Gastrocnemius medialis (tissue), 4 donors: Measurements from ENCODE around the gene IFITM10. TPM values are rescaled to one million over a fixed set of nuclear protein-coding genes. Genes with fewer than 3 reads are reported as not detected.

Experiments used
- ATAC-seq, 2 donors: fragments of 150-250 bp; one replicate each; pipeline ENCODE4 v1.9.1; 2016
- DNase-seq, 2 donors: peaks; one replicate each; pipeline ENCODE4 v3.0.0-alpha.2; 2019
- H3K27ac ChIP-seq, 4 donors: fragments of 200-600 bp; sonication (generic); 1 replicate in 1 of 4; 2 replicates in 3 of 4; pipeline ENCODE4 v1.5.1; 2016 to 2018; ENCODE audit warnings: mild to moderate bottlenecking in 2 of 4, moderate library complexity in 1 of 4
- H3K27me3 ChIP-seq, 3 donors: fragments of 200-600 bp; sonication (generic) in 2 of 3; 1 replicate in 1 of 3; 2 replicates in 2 of 3; pipeline versions ENCODE4 v1.5.1 to v1.6.0; 2016 to 2019; ENCODE audit warnings: mild to moderate bottlenecking in 1 of 3, moderate library complexity in 1 of 3
- H3K36me3 ChIP-seq, 2 donors: fragments of 200-600 bp; sonication (generic) in 1 of 2; one replicate each; pipeline ENCODE4 v1.5.1; 2017 to 2018
- H3K4me1 ChIP-seq, 2 donors: fragments of 200-600 bp; sonication (generic) in 1 of 2; one replicate each; pipeline ENCODE4 v1.5.1; 2016 to 2017; ENCODE audit warnings: mild to moderate bottlenecking in 2 of 2
- H3K4me3 ChIP-seq, 4 donors: fragments of 200-600 bp; sonication (generic) in 3 of 4; 1 replicate in 1 of 4; 2 replicates in 3 of 4; pipeline ENCODE4 v1.5.1; 2016 to 2019; ENCODE audit warnings: mild to moderate bottlenecking in 2 of 4
- H3K9me3 ChIP-seq, 3 donors: fragments of 200-600 bp; sonication (generic) in 2 of 3; 1 replicate in 1 of 3; 2 replicates in 2 of 3; pipeline ENCODE4 v1.5.1; 2016 to 2019
- POLR2A ChIP-seq, 2 donors: fragments of 450-650 bp; IDR thresholded peaks; one replicate each; pipeline ENCODE4 v1.6.1; 2017; ENCODE audit warnings: antibody characterized with exemption in 2 of 2, mild to moderate bottlenecking in 2 of 2, moderate library complexity in 2 of 2
- in situ Hi-C, 4 donors: fragments of 200-750 bp; cut with MboI; loops; one replicate each; pipeline versions ENCODE4 v1.15.0 to v1.8.0; 2017; ENCODE audit warnings: low sequenced_read_pairs in 4 of 4
- intact Hi-C: fragments of 100-400 bp; cut with DNase I; formaldehyde crosslinking; loops from one replicate; pipeline ENCODE4 v1.15.1; 2023; ENCODE audit warnings: low total_unique reads
- total RNA-seq, 4 donors: library from RNA; depleted of rRNA; stranded (reverse); fragments of >200 nt; gene quantifications; one replicate each; pipeline versions ENCODE4 v1.1.0 to v1.2.3, GENCODE V29; 2016
- TF ChIP-seq, protein P1 (sequence below), 5 experiments: fragments of 450-650 bp in 3 of 5; fragments of 200-600 bp in 2 of 5; sonication (generic) in 2 of 5; IDR thresholded peaks in 4 of 5; conservative IDR thresholded peaks in 1 of 5; 1 replicate in 4 of 5; 2 replicates in 1 of 5; pipeline ENCODE4 v1.5.1; 2016 to 2019; ENCODE audit warnings: antibody characterized with exemption in 5 of 5, mild to moderate bottlenecking in 3 of 5, moderate library complexity in 3 of 5

The IFITM10 gene
- total RNA-seq, 4 donors from 2014 or later: 1.1 to 7.2 (median 4.9) TPM

DNA sequence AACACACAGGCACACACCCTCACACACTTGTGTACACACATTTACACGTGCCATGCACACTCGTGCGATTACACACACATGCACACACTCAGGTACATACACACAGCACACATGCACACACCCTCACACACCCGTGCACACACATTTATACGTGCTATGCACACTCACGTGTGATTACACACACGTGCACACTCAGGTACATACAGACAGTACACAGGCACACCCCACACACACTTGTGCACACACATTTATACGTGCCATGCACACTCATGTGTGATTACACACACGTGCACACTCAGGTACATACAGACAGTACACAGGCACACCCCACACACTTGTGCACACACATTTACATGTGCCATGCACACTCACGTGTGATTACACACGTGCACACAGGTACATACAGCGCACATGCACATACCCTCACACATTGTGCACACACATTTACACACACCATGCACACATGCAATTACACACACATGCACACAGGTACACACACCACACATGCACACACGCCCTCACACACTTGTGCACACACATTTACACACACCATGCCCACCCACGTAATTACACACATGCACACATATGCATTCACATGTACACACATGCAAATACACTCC lies 4.6 kb downstream of the IFITM10 start:
- Histone ChIP-seq H3K9me3 (no peaks in the 10 kb centered on the region), H3K4me1 (peaks cover 40 to 55% of the 10 kb centered on the region in 2 donors), H3K27me3 (no peaks in the 10 kb centered on the region), H3K4me3 (peak overlapping the region in 1 of 4 donors; percentile 62), H3K27ac (peak overlapping the region in 2 of 4 donors; percentile 69 to 90), H3K36me3 (no peaks in the 10 kb centered on the region)
- TF ChIP-seq, protein P1, sequence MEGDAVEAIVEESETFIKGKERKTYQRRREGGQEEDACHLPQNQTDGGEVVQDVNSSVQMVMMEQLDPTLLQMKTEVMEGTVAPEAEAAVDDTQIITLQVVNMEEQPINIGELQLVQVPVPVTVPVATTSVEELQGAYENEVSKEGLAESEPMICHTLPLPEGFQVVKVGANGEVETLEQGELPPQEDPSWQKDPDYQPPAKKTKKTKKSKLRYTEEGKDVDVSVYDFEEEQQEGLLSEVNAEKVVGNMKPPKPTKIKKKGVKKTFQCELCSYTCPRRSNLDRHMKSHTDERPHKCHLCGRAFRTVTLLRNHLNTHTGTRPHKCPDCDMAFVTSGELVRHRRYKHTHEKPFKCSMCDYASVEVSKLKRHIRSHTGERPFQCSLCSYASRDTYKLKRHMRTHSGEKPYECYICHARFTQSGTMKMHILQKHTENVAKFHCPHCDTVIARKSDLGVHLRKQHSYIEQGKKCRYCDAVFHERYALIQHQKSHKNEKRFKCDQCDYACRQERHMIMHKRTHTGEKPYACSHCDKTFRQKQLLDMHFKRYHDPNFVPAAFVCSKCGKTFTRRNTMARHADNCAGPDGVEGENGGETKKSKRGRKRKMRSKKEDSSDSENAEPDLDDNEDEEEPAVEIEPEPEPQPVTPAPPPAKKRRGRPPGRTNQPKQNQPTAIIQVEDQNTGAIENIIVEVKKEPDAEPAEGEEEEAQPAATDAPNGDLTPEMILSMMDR (IDR thresholded peaks at IDR 0.05 in 4 of 5, conservative IDR thresholded peaks at IDR 0.05 in 1 of 5): no peak
- no peak for TF ChIP-seq POLR2A (IDR thresholded peaks at IDR 0.05)
- ATAC-seq: no peak
- in situ Hi-C loops (no loop called here), intact Hi-C loops (loop anchor here (5.0 kb wide), 1 partner anchor 179 kb away; no protein-coding TSS in a partner anchor)
- DNase-seq: peak in 1 of 2 donors; percentile 14

DNA sequence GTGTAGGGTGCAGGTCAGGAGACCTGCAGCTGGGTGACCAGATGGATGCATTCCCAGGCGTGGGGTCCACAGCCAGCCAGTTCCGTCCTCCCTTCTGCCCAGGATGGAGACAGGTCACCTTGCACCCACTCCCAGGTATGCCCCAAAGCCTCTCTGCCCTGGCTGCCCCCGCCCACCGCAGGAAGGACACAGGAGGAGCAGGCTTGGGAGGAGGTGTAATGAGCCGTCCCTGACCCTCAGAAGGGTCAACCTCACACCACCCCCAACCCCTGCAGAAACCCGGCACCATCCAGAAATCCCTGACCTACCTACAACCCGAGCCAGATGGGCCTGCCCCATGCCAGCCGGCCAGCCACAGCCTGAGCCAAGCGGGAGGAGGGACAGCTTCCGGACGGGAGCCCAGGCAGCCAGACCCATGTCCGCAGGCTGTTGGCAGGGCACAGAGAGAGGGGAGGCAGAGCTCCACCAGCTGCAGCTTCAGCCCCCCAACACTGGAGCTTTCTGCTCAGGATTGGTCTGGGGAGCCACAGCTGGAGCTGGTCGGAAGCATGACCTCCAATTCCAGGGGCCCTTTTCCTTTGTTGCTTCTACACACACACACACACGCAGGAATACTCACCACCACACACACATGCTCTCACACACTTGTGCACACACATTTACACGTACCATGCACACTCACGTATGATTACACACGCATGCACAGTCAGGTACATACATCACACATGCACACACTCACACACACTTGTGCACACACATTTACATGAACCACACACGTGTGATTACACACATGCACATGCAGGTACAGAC lies 5.3 kb downstream of the IFITM10 start:
- peak overlapping the region in 1 of 4 donors; percentile 18 for H3K4me3 ChIP-seq
- no peaks in the 10 kb centered on the region for H3K36me3 ChIP-seq
- DNase-seq (peak in 1 of 2 donors; percentile 71), ATAC-seq (peak; percentile 4 to 12)
- peak overlapping the region; percentile 35 to 81 (median 72) for H3K27ac ChIP-seq
- intact Hi-C loops: loop anchor here (1.0 to 5.0 kb wide), 3 partner anchors 18 to 448 kb away; partner anchors contain the start of gene CTSD
- TF ChIP-seq, protein P1 (IDR thresholded peaks at IDR 0.05 in 4 of 5, conservative IDR thresholded peaks at IDR 0.05 in 1 of 5): no peak
- TF ChIP-seq POLR2A (IDR thresholded peaks at IDR 0.05): no peak
- no peaks in the 10 kb centered on the region for H3K27me3 ChIP-seq
- in situ Hi-C loops: no loop called here
- H3K4me1 ChIP-seq: peaks cover 33 to 48% of the 10 kb centered on the region in 2 donors
- no peaks in the 10 kb centered on the region for H3K9me3 ChIP-seq

DNA sequence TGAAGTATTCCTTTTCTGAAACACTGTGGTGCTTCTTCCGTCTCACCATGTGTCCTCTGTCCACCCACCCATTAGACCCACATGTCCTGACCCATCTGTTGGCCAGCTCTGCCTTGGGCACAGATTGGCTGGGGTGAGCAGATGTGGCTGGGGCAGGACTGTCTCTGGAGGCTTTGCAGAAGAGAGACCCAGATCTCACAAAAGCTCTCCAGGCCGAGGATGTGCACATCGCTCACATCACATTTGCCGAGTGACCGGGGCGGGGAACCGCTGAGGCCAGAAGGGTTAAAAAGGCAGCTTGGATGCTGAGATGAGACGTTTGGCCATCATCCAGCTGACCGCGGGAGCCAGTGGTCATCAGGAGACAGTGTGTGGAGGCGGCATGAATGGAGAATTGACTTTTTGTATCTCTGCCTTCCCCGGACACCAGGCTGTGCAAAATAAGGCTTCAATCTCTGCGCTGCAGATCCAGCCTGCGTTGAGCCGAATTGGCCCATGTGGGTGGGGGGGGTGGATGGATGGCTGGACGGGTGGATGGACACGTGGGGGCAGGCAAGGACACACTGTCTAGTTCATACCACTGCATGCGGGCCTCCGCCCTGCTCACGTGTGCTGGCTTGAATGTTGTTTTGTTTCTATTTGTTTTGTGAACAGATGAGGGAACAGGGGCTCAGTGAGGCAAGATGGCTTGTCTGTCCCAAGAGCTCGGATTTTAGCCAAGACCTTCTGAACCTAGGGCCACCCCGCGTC lies 6.1 kb downstream of the IFITM10 start:
- no peaks in the 10 kb centered on the region for H3K27me3 ChIP-seq
- peak; percentile 83 to 85 for DNase-seq
- no peaks in the 10 kb centered on the region for H3K9me3 ChIP-seq
- peak overlapping the region; percentile 59 to 81 (median 72) for H3K27ac ChIP-seq
- TF ChIP-seq POLR2A (IDR thresholded peaks at IDR 0.05): no peak
- TF ChIP-seq, protein P1 (IDR thresholded peaks at IDR 0.05 in 4 of 5, conservative IDR thresholded peaks at IDR 0.05 in 1 of 5): no peak
- peak; percentile 37 to 65 for ATAC-seq
- H3K4me1 ChIP-seq: peaks cover 29 to 40% of the 10 kb centered on the region in 2 donors
- no peak overlapping the region for H3K4me3 ChIP-seq
- in situ Hi-C loops (no loop called here), intact Hi-C loops (loop anchor here (1.0 to 5.0 kb wide), 2 partner anchors 19 to 447 kb away; partner anchors contain the start of gene CTSD)
- no peaks in the 10 kb centered on the region for H3K36me3 ChIP-seq

DNA sequence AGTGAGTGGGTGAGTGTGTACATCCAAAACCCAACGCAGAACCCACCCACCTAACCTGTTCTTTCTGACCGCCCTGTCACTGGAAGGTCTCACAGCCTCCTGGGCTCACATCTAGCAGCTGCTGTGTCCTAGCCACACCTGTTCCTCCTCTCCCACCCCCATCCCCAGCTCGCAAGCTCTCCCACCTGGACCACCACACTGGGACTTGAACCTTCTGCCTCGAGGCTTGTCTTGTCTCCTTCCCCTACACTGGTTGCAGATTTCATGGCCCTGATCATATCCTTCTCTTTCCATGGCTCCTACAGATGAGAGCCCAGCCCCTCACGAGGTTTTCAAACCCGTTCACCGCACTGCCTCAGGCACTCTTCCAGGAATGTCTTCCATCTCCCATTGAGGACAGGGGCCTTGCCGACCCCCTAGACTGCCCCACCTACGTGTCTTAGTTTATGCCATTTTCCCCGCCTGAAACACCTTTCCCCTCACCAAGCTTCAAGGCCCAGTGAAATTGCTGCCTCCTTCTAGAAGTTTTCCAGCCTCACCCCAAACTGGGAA lies 6.7 kb downstream of the IFITM10 start:
- TF ChIP-seq, protein P1 (IDR thresholded peaks at IDR 0.05 in 4 of 5, conservative IDR thresholded peaks at IDR 0.05 in 1 of 5): no peak
- TF ChIP-seq POLR2A (IDR thresholded peaks at IDR 0.05): no peak
- Histone ChIP-seq H3K27ac (peak overlapping the region; percentile 34 to 76 (median 64)), H3K9me3 (no peaks in the 10 kb centered on the region), H3K36me3 (no peaks in the 10 kb centered on the region), H3K4me3 (no peak overlapping the region), H3K27me3 (no peaks in the 10 kb centered on the region), H3K4me1 (peaks cover 28 to 38% of the 10 kb centered on the region in 2 donors)
- DNase-seq (peak in 1 of 2 donors; percentile 8), ATAC-seq (no peak)
- in situ Hi-C loops: no loop called here
- intact Hi-C loops: loop anchor here (1.0 to 5.0 kb wide), 3 partner anchors 20 to 446 kb away; partner anchors contain the start of gene CTSD
